Activated CD8-positive, alpha-beta memory T cell treated with anti-CD3 and anti-CD28 coated beads, Interleukin-2, amount 10 ng/mL, durations not matched to agents 7 days and 5 days (primary cell): ENCODE results near the gene CAT. TPM values are rescaled to one million over a fixed set of nuclear protein-coding genes. Genes with fewer than 3 reads are reported as not detected.

Experiments used
- ATAC-seq: fragments of 150-1000 bp; cut with Tn5 transposase; one replicate; pipeline ENCODE4 v1.10.0; 2021; ENCODE audit warnings: moderate library complexity
- CTCF ChIA-PET: fragments of 350-600 bp; sonication (Branson Sonifier 250); formaldehyde crosslinking; loops from one replicate; lab custom pipeline; 2021; ENCODE audit warnings: antibody characterized with exemption; lab: Charles Lee
- DNase-seq: peaks from one replicate; pipeline ENCODE4 v3.0.0-alpha.2; 2020
- H3K27ac Mint-ChIP-seq: one replicate; pipeline ENCODE4 v1.8.0; 2021; ENCODE audit warnings: mild to moderate bottlenecking, mixed read lengths
- H3K27me3 Mint-ChIP-seq: one replicate; pipeline ENCODE4 v1.8.0; 2021; ENCODE audit warnings: mixed read lengths
- H3K36me3 Mint-ChIP-seq: one replicate; pipeline ENCODE4 v1.8.0; 2021; ENCODE audit warnings: mild to moderate bottlenecking, mixed read lengths
- H3K4me1 Mint-ChIP-seq: one replicate; pipeline ENCODE4 v1.8.0; 2021; ENCODE audit warnings: mixed read lengths
- H3K4me3 Mint-ChIP-seq: one replicate; pipeline ENCODE4 v1.8.0; 2021; ENCODE audit warnings: mild to moderate bottlenecking, moderate library complexity, mixed read lengths
- H3K9me3 Mint-ChIP-seq: one replicate; pipeline ENCODE4 v1.8.0; 2022; ENCODE audit warnings: low read depth, mixed read lengths
- total RNA-seq, 2 experiments: library from RNA; stranded (reverse); gene quantifications; one replicate each; pipeline ENCODE4 v1.2.3, GENCODE V29; 2021

Gene CAT
- total RNA-seq, 2 experiments from 2014 or later, result 21.6 to 30.1 TPM

- Mint-ChIP-seq H3K4me1 (no peaks in the 10 kb centered on the region), H3K9me3 (no peaks in the 10 kb centered on the region), H3K27me3 (peaks cover 3% of the 10 kb centered on the region), H3K36me3 (no peaks in the 10 kb centered on the region), H3K27ac (no peak within 1 kb of the TSS), H3K4me3 (no peak within 1 kb of the TSS)
- no peak for DNase-seq
- ATAC-seq, result no peak
- CTCF ChIA-PET, result interaction anchor here (1.2 to 2.0 kb wide), 6 partner anchors 9 to 29 kb away, joined by 3 to 6 read pairs (median 4); no protein-coding TSS in a partner anchor
Measured at GRCh38 chr11:34513682-34514449, 75.1 kb downstream of the CAT start, which contains the start of gene ELF5. Gene ELF5, minus strand, starts transcription at chr11:34513794. Its CDS starts 8,045 bp downstream, at chr11:34505749.

DNA sequence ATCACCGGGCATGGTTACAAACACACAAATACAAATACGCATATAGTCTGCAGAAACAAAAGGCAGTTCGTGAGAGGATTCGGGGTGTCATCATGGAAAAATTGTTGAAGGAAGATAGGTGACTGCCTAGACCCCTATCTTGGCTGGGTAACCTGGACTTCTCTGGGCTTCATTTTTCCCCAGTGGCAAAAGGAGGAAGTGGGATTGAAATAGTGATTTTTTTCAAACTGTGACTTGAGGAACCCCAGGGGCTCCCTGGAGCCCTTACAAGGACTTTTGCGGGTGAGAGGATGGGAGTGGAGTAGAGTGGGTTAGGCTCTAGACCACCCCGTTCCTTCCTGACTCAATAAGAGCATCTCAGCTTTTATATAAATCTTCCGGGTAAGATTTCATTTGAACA, 75.9 kb downstream of the CAT start:
- Mint-ChIP-seq H3K27ac (no peak overlapping the region), H3K27me3 (peaks cover 3% of the 10 kb centered on the region), H3K36me3 (no peaks in the 10 kb centered on the region), H3K4me3 (no peak overlapping the region), H3K9me3 (no peaks in the 10 kb centered on the region), H3K4me1 (no peaks in the 10 kb centered on the region)
- DNase-seq (no peak), ATAC-seq (no peak)
- CTCF ChIA-PET, result no interaction called here

DNA sequence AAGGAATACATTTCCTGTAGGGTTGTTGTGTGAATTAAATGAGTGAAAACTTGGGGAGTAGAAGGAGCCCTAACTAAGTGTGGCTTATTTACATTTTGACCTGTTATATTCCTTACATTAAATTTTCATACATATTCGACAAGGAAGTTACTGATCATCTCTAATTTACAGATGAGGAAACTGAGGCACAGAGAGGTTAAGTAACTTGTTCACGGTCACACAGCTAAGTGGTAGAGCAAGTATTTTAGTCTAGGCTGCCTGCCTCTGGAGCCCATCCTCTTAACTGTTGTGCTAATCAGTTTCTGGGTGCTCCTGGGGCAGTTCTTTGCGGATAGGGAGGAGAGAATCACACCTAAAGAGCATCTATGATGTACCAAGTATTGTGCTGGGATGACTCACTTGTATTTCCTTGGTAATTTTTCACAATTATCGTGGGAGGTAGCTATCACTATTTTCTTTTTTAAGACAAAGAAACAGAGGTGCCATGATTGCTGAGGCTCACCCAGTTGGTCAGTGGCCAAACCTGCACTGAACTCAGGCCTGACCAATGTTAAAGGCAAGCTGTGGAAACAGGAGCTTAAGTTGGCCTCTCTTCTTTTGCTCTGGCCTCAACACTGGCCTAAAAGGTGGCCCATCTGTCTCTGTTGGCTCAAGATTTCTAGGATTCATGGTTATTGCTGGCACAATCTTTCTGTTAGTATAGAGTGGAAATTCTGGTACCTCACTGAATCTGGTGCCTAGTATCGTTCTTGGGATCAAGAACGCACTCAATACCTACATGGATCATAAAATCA, 77.7 kb downstream of the CAT start:
- no peak overlapping the region for H3K27ac Mint-ChIP-seq
- CTCF ChIA-PET, result no interaction called here

GRCh38 chr11:34519595-34520235, 81.0 kb downstream of the CAT start:
- H3K4me3 Mint-ChIP-seq, result no peak overlapping the region
- CTCF ChIA-PET, result no interaction called here
- peaks cover 3% of the 10 kb centered on the region for H3K27me3 Mint-ChIP-seq
- no peak for ATAC-seq
- H3K36me3 Mint-ChIP-seq, result no peaks in the 10 kb centered on the region
- no peak overlapping the region for H3K27ac Mint-ChIP-seq
- no peak for DNase-seq
- H3K9me3 Mint-ChIP-seq, result no peaks in the 10 kb centered on the region
- H3K4me1 Mint-ChIP-seq, result no peaks in the 10 kb centered on the region

More for the DNA sequence above, 77.7 kb downstream of the CAT start:
- Mint-ChIP-seq H3K4me3 (no peak overlapping the region), H3K27me3 (peaks cover 3% of the 10 kb centered on the region), H3K9me3 (no peaks in the 10 kb centered on the region), H3K4me1 (no peaks in the 10 kb centered on the region), H3K36me3 (no peaks in the 10 kb centered on the region)
- ATAC-seq (no peak), DNase-seq (no peak)

GRCh38 chr11:34521265-34521664, 82.5 kb downstream of the CAT start:
- no peak for ATAC-seq
- Mint-ChIP-seq H3K4me1 (no peaks in the 10 kb centered on the region), H3K9me3 (no peaks in the 10 kb centered on the region), H3K36me3 (no peaks in the 10 kb centered on the region), H3K4me3 (no peak overlapping the region), H3K27me3 (peaks cover 3% of the 10 kb centered on the region), H3K27ac (no peak overlapping the region)
- CTCF ChIA-PET, result no interaction called here
- no peak for DNase-seq

Other genes starting within 250 kb of the CAT start
- 10 to 100 TPM in 1 of 2 experiments, 1 to 10 TPM in 1; 3.8 to 16.8 TPM for gene ABTB2, start 80.9 kb upstream of the CAT start, total RNA-seq
- not detected for gene ELF5, start 74.9 kb downstream of the CAT start, total RNA-seq
- gene EHF, start 182.2 kb downstream of the CAT start, total RNA-seq, result under 1 TPM; 0.07 to 0.44 TPM